HepG2 (cell line): ENCODE data around the gene SFXN5. TPM values are rescaled to one million over a fixed set of nuclear protein-coding genes. Genes with fewer than 3 reads are reported as not detected.

Source experiments
- ATM ChIP-seq: fragments of 450-650 bp; IDR thresholded peaks from 2 replicates; pipeline ENCODE4 v1.7.1; 2017; ENCODE audit warnings: mild to moderate bottlenecking, borderline replicate concordance
- ATRX ChIP-seq: sonication (generic); formaldehyde crosslinking; IDR thresholded peaks from 2 replicates; pipeline ENCODE4 v1.4.0; 2020; ENCODE audit warnings: missing genetic modification reagents, borderline replicate concordance
- HES4 ChIP-seq: sonication (generic); formaldehyde crosslinking; IDR thresholded peaks from 2 replicates; pipeline ENCODE4 v1.9.0; 2021; ENCODE audit warnings: mild to moderate bottlenecking, missing genetic modification reagents, borderline replicate concordance
- KLF16 ChIP-seq, 2 experiments: sonication (generic) in 1 of 2; formaldehyde crosslinking in 1 of 2; IDR thresholded peaks; 2 replicates each; pipeline versions ENCODE4 v1.6.1 to v1.8.0; 2016 to 2023; ENCODE audit warnings: missing genetic modification reagents in 2 of 2, missing compliant biosample characterization in 1 of 2
- NONO ChIP-seq, 2 experiments: fragments of 450-650 bp in 1 of 2; sonication (generic) in 1 of 2; formaldehyde crosslinking in 1 of 2; IDR thresholded peaks in 1 of 2; conservative IDR thresholded peaks in 1 of 2; 2 replicates each; pipeline versions ENCODE4 v1.6.1 to v1.8.0; 2017 to 2022; ENCODE audit warnings: mild to moderate bottlenecking in 1 of 2, missing genetic modification reagents in 1 of 2, moderate library complexity in 1 of 2
- RBAK ChIP-seq: sonication (generic); formaldehyde crosslinking; IDR thresholded peaks from 2 replicates; pipeline ENCODE4 v1.5.1; 2020; ENCODE audit warnings: mild to moderate bottlenecking, missing genetic modification reagents
- ZFP62 ChIP-seq: sonication (generic); formaldehyde crosslinking; IDR thresholded peaks from 2 replicates; pipeline ENCODE4 v1.4.0; 2020; ENCODE audit warnings: missing genetic modification reagents
- ZNF629 ChIP-seq: sonication (generic); formaldehyde crosslinking; conservative IDR thresholded peaks from 2 replicates; pipeline ENCODE4 v1.5.0; 2020; ENCODE audit warnings: missing genetic modification reagents
- ZNF841 ChIP-seq: sonication (generic); formaldehyde crosslinking; IDR thresholded peaks from 2 replicates; pipeline ENCODE4 v1.8.1; 2023; ENCODE audit warnings: missing genetic modification reagents, borderline replicate concordance
- polyA plus RNA-seq, 8 experiments: library from polyadenylated mRNA; depleted of rRNA in 3 of 8; stranded (reverse) in 7 of 8; unstranded in 1 of 8; fragments of >200 nt; fragmentation: Illumina TruSeq in 4 of 8; extraction: Trizol in 4 of 8; gene quantifications; 2 replicates each; pipeline versions ENCODE4 v1.2.1 to v1.2.3, GENCODE V29; 2011 to 2016; ENCODE audit warnings: low read depth in 4 of 8, missing spikeins in 1 of 8, mixed read lengths in 1 of 8; ENCODE audit not compliant: insufficient read depth in 1 of 8
- total RNA-seq, 5 experiments: library from RNA; depleted of rRNA; stranded (reverse); fragments of >200 nt; fragmentation: Illumina TruSeq; extraction: Trizol; gene quantifications; 2 replicates each; pipeline ENCODE4 v1.2.3, GENCODE V29; 2016; ENCODE audit warnings: low read depth in 1 of 5
- TF ChIP-seq, protein P1 (sequence below): sonication (generic); formaldehyde crosslinking; IDR thresholded peaks from 2 replicates; pipeline ENCODE4 v1.5.1; 2020; ENCODE audit warnings: missing genetic modification reagents, mild to moderate bottlenecking, borderline replicate concordance
- TF ChIP-seq, protein P2 (sequence below): sonication (generic); formaldehyde crosslinking; conservative IDR thresholded peaks from 2 replicates; pipeline ENCODE4 v1.8.0; 2022; ENCODE audit warnings: missing genetic modification reagents
- TF ChIP-seq, protein P3 (sequence below): sonication (generic); formaldehyde crosslinking; IDR thresholded peaks from 2 replicates; pipeline ENCODE4 v1.4.0; 2020; ENCODE audit warnings: missing genetic modification reagents, borderline replicate concordance
- TF ChIP-seq, protein P4 (sequence below): fragments of 450-650 bp; IDR thresholded peaks from 2 replicates; pipeline ENCODE4 v1.6.1; 2016

The SFXN5 gene
- total and polyA plus RNA-seq, 2 of the 13 experiments (the other 11 are each of a cell fraction or from before 2014, with no cell fraction given), result 34.9 to 37.4 TPM

DNA sequence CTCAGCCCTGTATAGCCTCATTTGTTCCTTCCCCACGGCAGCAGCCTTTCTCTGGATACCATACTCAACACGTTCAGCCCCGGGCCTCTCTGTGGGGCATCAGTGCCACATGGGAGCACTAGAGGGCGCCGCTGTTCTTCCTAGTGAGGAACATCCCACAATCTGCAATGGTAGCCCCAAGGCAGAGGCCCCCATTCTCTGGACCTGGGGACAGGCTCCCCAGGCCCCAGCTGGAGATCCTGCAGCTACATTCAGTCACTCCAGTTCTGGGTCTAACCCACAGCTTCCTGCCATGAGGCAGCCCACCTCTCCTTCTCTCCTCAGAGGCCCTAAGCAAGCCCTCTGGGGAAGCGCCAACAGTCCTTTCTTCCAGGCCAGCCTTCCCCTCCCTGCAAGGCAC, 14.2 kb upstream of the SFXN5 start (continued):
- TF ChIP-seq, protein P1, sequence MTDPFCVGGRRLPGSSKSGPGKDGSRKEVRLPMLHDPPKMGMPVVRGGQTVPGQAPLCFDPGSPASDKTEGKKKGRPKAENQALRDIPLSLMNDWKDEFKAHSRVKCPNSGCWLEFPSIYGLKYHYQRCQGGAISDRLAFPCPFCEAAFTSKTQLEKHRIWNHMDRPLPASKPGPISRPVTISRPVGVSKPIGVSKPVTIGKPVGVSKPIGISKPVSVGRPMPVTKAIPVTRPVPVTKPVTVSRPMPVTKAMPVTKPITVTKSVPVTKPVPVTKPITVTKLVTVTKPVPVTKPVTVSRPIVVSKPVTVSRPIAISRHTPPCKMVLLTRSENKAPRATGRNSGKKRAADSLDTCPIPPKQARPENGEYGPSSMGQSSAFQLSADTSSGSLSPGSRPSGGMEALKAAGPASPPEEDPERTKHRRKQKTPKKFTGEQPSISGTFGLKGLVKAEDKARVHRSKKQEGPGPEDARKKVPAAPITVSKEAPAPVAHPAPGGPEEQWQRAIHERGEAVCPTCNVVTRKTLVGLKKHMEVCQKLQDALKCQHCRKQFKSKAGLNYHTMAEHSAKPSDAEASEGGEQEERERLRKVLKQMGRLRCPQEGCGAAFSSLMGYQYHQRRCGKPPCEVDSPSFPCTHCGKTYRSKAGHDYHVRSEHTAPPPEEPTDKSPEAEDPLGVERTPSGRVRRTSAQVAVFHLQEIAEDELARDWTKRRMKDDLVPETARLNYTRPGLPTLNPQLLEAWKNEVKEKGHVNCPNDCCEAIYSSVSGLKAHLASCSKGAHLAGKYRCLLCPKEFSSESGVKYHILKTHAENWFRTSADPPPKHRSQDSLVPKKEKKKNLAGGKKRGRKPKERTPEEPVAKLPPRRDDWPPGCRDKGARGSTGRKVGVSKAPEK (CRISPR knock-in tag), result 0 out of 2 replicates have a peak, but pooled peaks have one; percentile 40
- TF ChIP-seq KLF16 (CRISPR knock-in tag; IDR thresholded peaks at IDR 0.05), result 0 out of 4 replicates have a peak, but pooled peaks of 1 of the 2 experiments have one; percentile 22
- TF ChIP-seq, protein P2, sequence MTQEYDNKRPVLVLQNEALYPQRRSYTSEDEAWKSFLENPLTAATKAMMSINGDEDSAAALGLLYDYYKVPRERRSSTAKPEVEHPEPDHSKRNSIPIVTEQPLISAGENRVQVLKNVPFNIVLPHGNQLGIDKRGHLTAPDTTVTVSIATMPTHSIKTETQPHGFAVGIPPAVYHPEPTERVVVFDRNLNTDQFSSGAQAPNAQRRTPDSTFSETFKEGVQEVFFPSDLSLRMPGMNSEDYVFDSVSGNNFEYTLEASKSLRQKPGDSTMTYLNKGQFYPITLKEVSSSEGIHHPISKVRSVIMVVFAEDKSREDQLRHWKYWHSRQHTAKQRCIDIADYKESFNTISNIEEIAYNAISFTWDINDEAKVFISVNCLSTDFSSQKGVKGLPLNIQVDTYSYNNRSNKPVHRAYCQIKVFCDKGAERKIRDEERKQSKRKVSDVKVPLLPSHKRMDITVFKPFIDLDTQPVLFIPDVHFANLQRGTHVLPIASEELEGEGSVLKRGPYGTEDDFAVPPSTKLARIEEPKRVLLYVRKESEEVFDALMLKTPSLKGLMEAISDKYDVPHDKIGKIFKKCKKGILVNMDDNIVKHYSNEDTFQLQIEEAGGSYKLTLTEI, result no peak
- TF ChIP-seq ZFP62 (CRISPR knock-in tag), result no peak
- TF ChIP-seq, protein P3, sequence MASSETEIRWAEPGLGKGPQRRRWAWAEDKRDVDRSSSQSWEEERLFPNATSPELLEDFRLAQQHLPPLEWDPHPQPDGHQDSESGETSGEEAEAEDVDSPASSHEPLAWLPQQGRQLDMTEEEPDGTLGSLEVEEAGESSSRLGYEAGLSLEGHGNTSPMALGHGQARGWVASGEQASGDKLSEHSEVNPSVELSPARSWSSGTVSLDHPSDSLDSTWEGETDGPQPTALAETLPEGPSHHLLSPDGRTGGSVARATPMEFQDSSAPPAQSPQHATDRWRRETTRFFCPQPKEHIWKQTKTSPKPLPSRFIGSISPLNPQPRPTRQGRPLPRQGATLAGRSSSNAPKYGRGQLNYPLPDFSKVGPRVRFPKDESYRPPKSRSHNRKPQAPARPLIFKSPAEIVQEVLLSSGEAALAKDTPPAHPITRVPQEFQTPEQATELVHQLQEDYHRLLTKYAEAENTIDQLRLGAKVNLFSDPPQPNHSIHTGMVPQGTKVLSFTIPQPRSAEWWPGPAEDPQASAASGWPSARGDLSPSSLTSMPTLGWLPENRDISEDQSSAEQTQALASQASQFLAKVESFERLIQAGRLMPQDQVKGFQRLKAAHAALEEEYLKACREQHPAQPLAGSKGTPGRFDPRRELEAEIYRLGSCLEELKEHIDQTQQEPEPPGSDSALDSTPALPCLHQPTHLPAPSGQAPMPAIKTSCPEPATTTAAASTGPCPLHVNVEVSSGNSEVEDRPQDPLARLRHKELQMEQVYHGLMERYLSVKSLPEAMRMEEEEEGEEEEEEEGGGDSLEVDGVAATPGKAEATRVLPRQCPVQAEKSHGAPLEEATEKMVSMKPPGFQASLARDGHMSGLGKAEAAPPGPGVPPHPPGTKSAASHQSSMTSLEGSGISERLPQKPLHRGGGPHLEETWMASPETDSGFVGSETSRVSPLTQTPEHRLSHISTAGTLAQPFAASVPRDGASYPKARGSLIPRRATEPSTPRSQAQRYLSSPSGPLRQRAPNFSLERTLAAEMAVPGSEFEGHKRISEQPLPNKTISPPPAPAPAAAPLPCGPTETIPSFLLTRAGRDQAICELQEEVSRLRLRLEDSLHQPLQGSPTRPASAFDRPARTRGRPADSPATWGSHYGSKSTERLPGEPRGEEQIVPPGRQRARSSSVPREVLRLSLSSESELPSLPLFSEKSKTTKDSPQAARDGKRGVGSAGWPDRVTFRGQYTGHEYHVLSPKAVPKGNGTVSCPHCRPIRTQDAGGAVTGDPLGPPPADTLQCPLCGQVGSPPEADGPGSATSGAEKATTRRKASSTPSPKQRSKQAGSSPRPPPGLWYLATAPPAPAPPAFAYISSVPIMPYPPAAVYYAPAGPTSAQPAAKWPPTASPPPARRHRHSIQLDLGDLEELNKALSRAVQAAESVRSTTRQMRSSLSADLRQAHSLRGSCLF, result no peak
- no peak for TF ChIP-seq NONO (IDR thresholded peaks at IDR 0.05)
- no peak for TF ChIP-seq NONO (CRISPR knock-in tag; conservative IDR thresholded peaks at IDR 0.05)
- no peak for TF ChIP-seq RBAK
- no peak for TF ChIP-seq ATRX (CRISPR knock-in tag)
- TF ChIP-seq, protein P4, sequence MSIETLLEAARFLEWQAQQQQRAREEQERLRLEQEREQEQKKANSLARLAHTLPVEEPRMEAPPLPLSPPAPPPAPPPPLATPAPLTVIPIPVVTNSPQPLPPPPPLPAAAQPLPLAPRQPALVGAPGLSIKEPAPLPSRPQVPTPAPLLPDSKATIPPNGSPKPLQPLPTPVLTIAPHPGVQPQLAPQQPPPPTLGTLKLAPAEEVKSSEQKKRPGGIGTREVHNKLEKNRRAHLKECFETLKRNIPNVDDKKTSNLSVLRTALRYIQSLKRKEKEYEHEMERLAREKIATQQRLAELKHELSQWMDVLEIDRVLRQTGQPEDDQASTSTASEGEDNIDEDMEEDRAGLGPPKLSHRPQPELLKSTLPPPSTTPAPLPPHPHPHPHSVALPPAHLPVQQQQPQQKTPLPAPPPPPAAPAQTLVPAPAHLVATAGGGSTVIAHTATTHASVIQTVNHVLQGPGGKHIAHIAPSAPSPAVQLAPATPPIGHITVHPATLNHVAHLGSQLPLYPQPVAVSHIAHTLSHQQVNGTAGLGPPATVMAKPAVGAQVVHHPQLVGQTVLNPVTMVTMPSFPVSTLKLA, result no peak
- no peak for TF ChIP-seq ZNF629 (CRISPR knock-in tag)
- no peak for TF ChIP-seq HES4 (CRISPR knock-in tag)
- TF ChIP-seq ATM, result no peak
- TF ChIP-seq ZNF841 (CRISPR knock-in tag), result no peak
